OCI-LY7 (cell line): ENCODE results near the gene ADM2.

Experiments
- EZH2phosphoT487 ChIP-seq: fragments of 200-600 bp; sonication (generic); IDR thresholded peaks from 2 replicates; pipeline ENCODE4 v1.6.1; 2018; ENCODE audit warnings: low read depth, borderline replicate concordance, mild to moderate bottlenecking, mixed run types, antibody characterized with exemption, low read length, moderate library complexity, mixed read lengths
- TF ChIP-seq, protein P1 (sequence below): fragments of 200-600 bp; sonication (generic); conservative IDR thresholded peaks from 2 replicates; pipeline ENCODE4 v1.5.1; 2014; ENCODE audit warnings: mild to moderate bottlenecking, antibody characterized with exemption, low read length, moderate library complexity, mixed read lengths

- no peak for TF ChIP-seq EZH2phosphoT487
- TF ChIP-seq, protein P1, sequence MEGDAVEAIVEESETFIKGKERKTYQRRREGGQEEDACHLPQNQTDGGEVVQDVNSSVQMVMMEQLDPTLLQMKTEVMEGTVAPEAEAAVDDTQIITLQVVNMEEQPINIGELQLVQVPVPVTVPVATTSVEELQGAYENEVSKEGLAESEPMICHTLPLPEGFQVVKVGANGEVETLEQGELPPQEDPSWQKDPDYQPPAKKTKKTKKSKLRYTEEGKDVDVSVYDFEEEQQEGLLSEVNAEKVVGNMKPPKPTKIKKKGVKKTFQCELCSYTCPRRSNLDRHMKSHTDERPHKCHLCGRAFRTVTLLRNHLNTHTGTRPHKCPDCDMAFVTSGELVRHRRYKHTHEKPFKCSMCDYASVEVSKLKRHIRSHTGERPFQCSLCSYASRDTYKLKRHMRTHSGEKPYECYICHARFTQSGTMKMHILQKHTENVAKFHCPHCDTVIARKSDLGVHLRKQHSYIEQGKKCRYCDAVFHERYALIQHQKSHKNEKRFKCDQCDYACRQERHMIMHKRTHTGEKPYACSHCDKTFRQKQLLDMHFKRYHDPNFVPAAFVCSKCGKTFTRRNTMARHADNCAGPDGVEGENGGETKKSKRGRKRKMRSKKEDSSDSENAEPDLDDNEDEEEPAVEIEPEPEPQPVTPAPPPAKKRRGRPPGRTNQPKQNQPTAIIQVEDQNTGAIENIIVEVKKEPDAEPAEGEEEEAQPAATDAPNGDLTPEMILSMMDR: no peak
Observed at GRCh38 chr22:50443197-50443596, 38.1 kb upstream of the ADM2 start.
